Hematopoietic multipotent progenitor cell treated with erythropoietin and hydrocortisone succinate and interleukin-3 and kit ligand, for 8 days (in vitro differentiated cells): Measurements from ENCODE around the gene ATP13A2.

Experiments used
- DNase-seq: peaks from one replicate; pipeline ENCODE4 v3.0.0-alpha.2; 2015

The ATP13A2 gene

GRCh38 chr1:17011439-17012307 lies at the start of gene ATP13A2:
Gene ATP13A2, minus strand, starts transcription at chr1:17011928. Its CDS starts 190 bp downstream, at chr1:17011738.
- DNase-seq, result peak; percentile 78

GRCh38 chr1:17061486-17061885 lies 49.8 kb upstream of the ATP13A2 start:
- no peak for DNase-seq

- DNase-seq, result no peak
These were observed 48.6 kb upstream of the ATP13A2 start for GRCh38 chr1:17060306-17060749.

- peak; percentile 66 for DNase-seq
These were observed 47.9 kb upstream of the ATP13A2 start for GRCh38 chr1:17059391-17060305.

- DNase-seq, result no peak
These were observed 44.8 kb upstream of the ATP13A2 start for GRCh38 chr1:17056551-17056950.

- no peak for DNase-seq
These were observed 44.1 kb upstream of the ATP13A2 start for GRCh38 chr1:17055801-17056200.

GRCh38 chr1:17053685-17054410 lies 42.1 kb upstream of the ATP13A2 start, which contains the start of gene SDHB:
Gene SDHB, minus strand, starts transcription at chr1:17054032. Its CDS starts 13 bp downstream, at chr1:17054019.
- peak; percentile 97 for DNase-seq

- no peak for DNase-seq
These were observed 41.5 kb upstream of the ATP13A2 start for GRCh38 chr1:17053086-17053684.

GRCh38 chr1:17052641-17053040 lies 40.9 kb upstream of the ATP13A2 start:
- no peak for DNase-seq

GRCh38 chr1:17052038-17052437 lies 40.3 kb upstream of the ATP13A2 start:
- no peak for DNase-seq

GRCh38 chr1:17047924-17048323 lies 36.2 kb upstream of the ATP13A2 start:
- DNase-seq, result no peak

GRCh38 chr1:17046334-17046657 lies 34.6 kb upstream of the ATP13A2 start:
- DNase-seq, result no peak

GRCh38 chr1:17045634-17046333 lies 34.1 kb upstream of the ATP13A2 start:
- peak; percentile 76 for DNase-seq

- peak; percentile 14 for DNase-seq
These were observed 33.4 kb upstream of the ATP13A2 start for GRCh38 chr1:17045150-17045549.

- no peak for DNase-seq
These were observed 31.9 kb upstream of the ATP13A2 start for GRCh38 chr1:17043676-17044075.

- no peak for DNase-seq
These were observed 28.4 kb upstream of the ATP13A2 start for GRCh38 chr1:17040135-17040534.

GRCh38 chr1:17039522-17039921 lies 27.8 kb upstream of the ATP13A2 start:
- DNase-seq, result no peak

- DNase-seq, result no peak
These were observed 21.8 kb upstream of the ATP13A2 start for GRCh38 chr1:17033481-17033880.

- DNase-seq, result no peak
These were observed 21.0 kb upstream of the ATP13A2 start for GRCh38 chr1:17032741-17033140.

- no peak for DNase-seq
These were observed 19.7 kb upstream of the ATP13A2 start for GRCh38 chr1:17031436-17031835.

- DNase-seq, result no peak
These were observed 18.5 kb upstream of the ATP13A2 start for GRCh38 chr1:17030206-17030605.

- no peak for DNase-seq
These were observed 17.0 kb upstream of the ATP13A2 start for GRCh38 chr1:17028662-17029188.
